GM23248 (cell line): Measurements from ENCODE around the gene ZNF497. TPM values are rescaled to one million over a fixed set of nuclear protein-coding genes. Genes with fewer than 3 reads are reported as not detected.
A peak's percentile ranks its signal among the peaks of the same experiment; 100 is the strongest.

Experiments used
- DNase-seq: peaks from one replicate; pipeline ENCODE4 v3.0.0-alpha.2; 2015
- H2AFZ ChIP-seq: fragments of 200-600 bp; sonication (generic); 2 replicates; pipeline ENCODE4 v1.6.1; 2016; ENCODE audit warnings: antibody characterized with exemption
- H3F3A ChIP-seq: fragments of 200-600 bp; sonication (generic); 2 replicates; pipeline ENCODE4 v1.6.1; 2016; ENCODE audit warnings: mild to moderate bottlenecking, antibody characterized with exemption, mixed run types; ENCODE audit not compliant: insufficient read depth
- H3K27ac ChIP-seq: fragments of 200-600 bp; sonication (generic); 2 replicates; pipeline ENCODE4 v1.5.1; 2016; ENCODE audit warnings: mild to moderate bottlenecking
- H3K27me3 ChIP-seq: fragments of 200-600 bp; sonication (generic); replicated peaks from 2 replicates; pipeline ENCODE4 v1.6.1; 2016; ENCODE audit warnings: mild to moderate bottlenecking; ENCODE audit not compliant: insufficient read depth
- H3K36me3 ChIP-seq: fragments of 200-600 bp; sonication (generic); 2 replicates; pipeline ENCODE4 v1.6.1; 2016; ENCODE audit warnings: low read depth, mild to moderate bottlenecking
- H3K4me1 ChIP-seq: fragments of 200-600 bp; sonication (generic); 2 replicates; pipeline ENCODE4 v1.6.1; 2016; ENCODE audit warnings: mild to moderate bottlenecking; ENCODE audit not compliant: insufficient read depth
- H3K4me2 ChIP-seq: fragments of 200-600 bp; sonication (generic); one replicate; pipeline ENCODE4 v1.6.1; 2016; ENCODE audit warnings: mild to moderate bottlenecking; ENCODE audit not compliant: unreplicated experiment
- H3K4me3 ChIP-seq: fragments of 200-600 bp; sonication (generic); 2 replicates; pipeline ENCODE4 v1.5.1; 2016; ENCODE audit warnings: mild to moderate bottlenecking
- H3K79me2 ChIP-seq: fragments of 200-600 bp; sonication (generic); 2 replicates; pipeline ENCODE4 v1.6.1; 2016; ENCODE audit warnings: mild to moderate bottlenecking; ENCODE audit not compliant: insufficient read depth
- H3K9ac ChIP-seq: fragments of 200-600 bp; sonication (generic); 2 replicates; pipeline ENCODE4 v1.6.1; 2016; ENCODE audit warnings: mild to moderate bottlenecking
- H3K9me2 ChIP-seq: fragments of 200-600 bp; sonication (generic); 2 replicates; pipeline ENCODE4 v1.6.1; 2016; ENCODE audit warnings: mixed run types, mild to moderate bottlenecking, moderate library complexity; ENCODE audit not compliant: insufficient read depth
- H3K9me3 ChIP-seq: fragments of 200-600 bp; sonication (generic); one replicate; pipeline ENCODE4 v1.6.1; 2017; ENCODE audit warnings: low read depth
- H4K20me1 ChIP-seq: fragments of 200-600 bp; sonication (generic); 2 replicates; pipeline ENCODE4 v1.6.0; 2016; ENCODE audit not compliant: insufficient read depth
- EZH2 ChIP-seq: fragments of 200-600 bp; sonication (generic); IDR thresholded peaks from 2 replicates; pipeline ENCODE4 v1.6.1; 2018; ENCODE audit warnings: antibody characterized with exemption, mild to moderate bottlenecking; ENCODE audit not compliant: insufficient read depth, poor library complexity, severe bottlenecking
- EZH2phosphoT487 ChIP-seq: fragments of 200-600 bp; sonication (generic); IDR thresholded peaks from 2 replicates; pipeline ENCODE4 v1.6.1; 2018; ENCODE audit warnings: antibody characterized with exemption, moderate library complexity, mild to moderate bottlenecking, low read depth; ENCODE audit not compliant: insufficient read depth
- WGBS, 2 experiments: methylation state at CpG; one replicate each; pipeline ENCODE4 v1.1.6; 2015 to 2017; ENCODE audit warnings: low lambda C conversion rate in 2 of 2, low coverage in 1 of 2; ENCODE audit errors: missing lambda C conversion rate in 2 of 2; 5-methylcytosine and 5-hydroxymethylcytosine counted together
- in situ Hi-C: fragments of 300-500 bp; cut with MboI; formaldehyde crosslinking; loops from 2 replicates; pipeline ENCODE4 v1.15.0; 2020
- polyA plus RNA-seq: library from polyadenylated mRNA; unstranded; fragments of >200 nt; fragmentation: Nextera tagmentation; extraction: Ambion mirVana; gene quantifications from 2 replicates; pipeline ENCODE4 v1.2.1, GENCODE V29; 2016
- total RNA-seq: library from RNA; depleted of rRNA; stranded (reverse); fragments of >200 nt; shearing (Covaris generic); gene quantifications from 2 replicates; pipeline ENCODE4 v1.2.3, GENCODE V29; 2014

The ZNF497 gene
- total and polyA plus RNA-seq, 2 experiments from 2014 or later, result 0.65 to 0.97 TPM

GRCh38 chr19:58355908-58356765 is 6.4 kb downstream of the ZNF497 start:
- H3K79me2 ChIP-seq, result no peaks in the 10 kb centered on the region
- peak overlapping the region; percentile 50 for H3K4me3 ChIP-seq
- DNase-seq, result peak; percentile 57
- 16% methylated on average over 65 to 77 of the region's 94 CpGs for WGBS, 2 experiments
- no peak overlapping the region for H2AFZ ChIP-seq
- H3F3A ChIP-seq, result peaks cover 15% of the 10 kb centered on the region; the same call in 1 of the 2 replicates
- no peaks in the 10 kb centered on the region for H3K36me3 ChIP-seq
- peak overlapping the region; percentile 17 for H3K4me2 ChIP-seq
- no peak overlapping the region for H3K9ac ChIP-seq
- no peaks in the 10 kb centered on the region for H3K9me2 ChIP-seq
- no peak for TF ChIP-seq EZH2phosphoT487
- no peak for TF ChIP-seq EZH2
- H3K4me1 ChIP-seq, result no peaks in the 10 kb centered on the region
- in situ Hi-C loops, result no loop called here
- H3K27me3 ChIP-seq, result no peaks in the 10 kb centered on the region
- H3K27ac ChIP-seq, result no peak overlapping the region
- no peaks in the 10 kb centered on the region for H4K20me1 ChIP-seq
- no peaks in the 10 kb centered on the region for H3K9me3 ChIP-seq

DNA sequence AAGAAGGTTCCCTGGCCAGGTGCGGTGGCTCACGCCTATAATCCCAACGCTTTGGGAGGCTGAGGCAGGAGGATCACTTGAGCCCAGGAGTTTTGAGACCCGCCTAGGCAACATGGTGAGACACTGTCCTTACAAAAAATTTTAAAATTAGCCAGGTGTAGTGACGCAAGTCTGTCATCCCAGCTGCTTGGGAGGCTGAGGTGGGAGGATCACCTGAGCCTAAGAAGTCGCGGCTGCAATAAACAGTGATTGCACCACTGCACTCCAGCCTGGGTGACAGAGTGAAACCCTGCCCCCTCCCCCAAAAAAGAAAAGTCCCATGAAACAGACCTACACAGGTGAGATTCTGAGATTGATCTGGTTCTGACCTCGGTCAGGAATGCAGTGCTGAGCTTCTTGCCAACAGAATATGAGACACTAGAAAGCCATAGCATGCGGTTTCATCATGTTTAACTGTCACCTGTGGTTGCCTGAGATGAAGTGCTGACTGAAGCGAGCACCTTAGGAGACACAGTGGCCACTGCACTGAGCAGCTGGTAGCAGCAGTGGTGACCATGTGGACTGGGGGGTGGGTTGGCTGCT is 7.2 kb downstream of the ZNF497 start:
- Histone ChIP-seq H3K36me3 (no peaks in the 10 kb centered on the region), H3K27me3 (no peaks in the 10 kb centered on the region), H3K9me2 (no peaks in the 10 kb centered on the region), H4K20me1 (no peaks in the 10 kb centered on the region), H2AFZ (no peak overlapping the region), H3K9me3 (no peaks in the 10 kb centered on the region), H3F3A (peaks cover 13% of the 10 kb centered on the region; the same call in 1 of the 2 replicates), H3K27ac (no peak overlapping the region), H3K79me2 (no peaks in the 10 kb centered on the region), H3K4me2 (no peak overlapping the region), H3K4me1 (no peaks in the 10 kb centered on the region), H3K9ac (no peak overlapping the region), H3K4me3 (no peak overlapping the region; the same call in 1 of the 2 replicates)
- in situ Hi-C loops, result no loop called here
- WGBS, 2 experiments, result 79 to 81% methylated on average over 10 of the region's 10 CpGs
- no peak for DNase-seq
- TF ChIP-seq EZH2, result no peak
- TF ChIP-seq EZH2phosphoT487, result no peak

- Histone ChIP-seq H3K4me1 (no peaks in the 10 kb centered on the region), H3K9me3 (no peaks in the 10 kb centered on the region), H3K4me2 (no peak overlapping the region), H3K9me2 (no peaks in the 10 kb centered on the region), H3K27ac (no peak overlapping the region), H3K79me2 (peaks cover 6% of the 10 kb centered on the region), H3F3A (0 out of 2 replicates have a peak, but pooled peaks cover 9% of the 10 kb centered on the region), H2AFZ (no peak overlapping the region), H3K27me3 (no peaks in the 10 kb centered on the region), H3K4me3 (no peak overlapping the region), H4K20me1 (no peaks in the 10 kb centered on the region), H3K36me3 (no peaks in the 10 kb centered on the region), H3K9ac (no peak overlapping the region)
- 47% methylated on average over 6 of the region's 6 CpGs for WGBS, 2 experiments
- in situ Hi-C loops, result no loop called here
- TF ChIP-seq EZH2 (no peak), EZH2phosphoT487 (no peak)
- no peak for DNase-seq
Measured at GRCh38 chr19:58354478-58355030, 8.0 kb downstream of the ZNF497 start.

GRCh38 chr19:58353717-58354477 is 8.7 kb downstream of the ZNF497 start:
- Histone ChIP-seq H3K4me3 (no peak overlapping the region), H4K20me1 (no peaks in the 10 kb centered on the region), H3K4me2 (no peak overlapping the region), H3K27ac (no peak overlapping the region), H3K27me3 (no peaks in the 10 kb centered on the region), H3K4me1 (no peaks in the 10 kb centered on the region; the same call in 1 of the 2 replicates), H3K36me3 (no peaks in the 10 kb centered on the region), H3F3A (0 out of 2 replicates have a peak, but pooled peaks cover 9% of the 10 kb centered on the region), H3K9me3 (no peaks in the 10 kb centered on the region), H3K9me2 (no peaks in the 10 kb centered on the region), H2AFZ (no peak overlapping the region), H3K9ac (no peak overlapping the region), H3K79me2 (peaks cover 12% of the 10 kb centered on the region)
- in situ Hi-C loops, result no loop called here
- TF ChIP-seq EZH2phosphoT487 (no peak), EZH2 (no peak)
- DNase-seq, result no peak
- 76 to 82% methylated on average over 13 to 15 of the region's 15 CpGs for WGBS, 2 experiments
